Testis (tissue), 3 donors: Measurements from ENCODE around the gene PHLDA3. TPM values are rescaled to one million over a fixed set of nuclear protein-coding genes. Genes with fewer than 3 reads are reported as not detected.

Experiments used
- DNase-seq: peaks from one replicate; pipeline ENCODE4 v3.0.0-alpha.2; 2019
- H3K27ac ChIP-seq, 2 donors: fragments of 200-600 bp; sonication (generic); one replicate each; pipeline ENCODE4 v1.5.1; 2019
- H3K27me3 ChIP-seq: fragments of 200-600 bp; sonication (generic); one replicate; pipeline ENCODE4 v1.5.1; 2019
- H3K36me3 ChIP-seq: fragments of 200-600 bp; sonication (generic); one replicate; pipeline ENCODE4 v1.5.1; 2017; ENCODE audit warnings: low read depth; ENCODE audit errors: missing control alignments
- H3K4me1 ChIP-seq: fragments of 200-600 bp; sonication (generic); one replicate; pipeline ENCODE4 v1.5.1; 2019
- H3K4me3 ChIP-seq, 2 donors: fragments of 200-600 bp; sonication (generic); one replicate each; pipeline ENCODE4 v1.5.1; 2017 to 2019
- H3K9me3 ChIP-seq: fragments of 200-600 bp; sonication (generic); one replicate; pipeline ENCODE4 v1.5.1; 2017
- POLR2A ChIP-seq: fragments of 450-650 bp; IDR thresholded peaks from one replicate; pipeline ENCODE4 v1.6.1; 2017; ENCODE audit warnings: antibody characterized with exemption, mild to moderate bottlenecking, moderate library complexity
- WGBS, 2 donors: methylation state at CpG; one replicate each; pipeline ENCODE4 v1.1.5; 2018; 5-methylcytosine and 5-hydroxymethylcytosine counted together
- intact Hi-C: fragments of 100-400 bp; cut with DNase I; formaldehyde crosslinking; loops from one replicate; pipeline ENCODE4 v1.15.1; 2023; ENCODE audit warnings: low total_unique reads
- polyA plus RNA-seq: library from polyadenylated mRNA; stranded (reverse); fragments of 350-450 nt; fragmentation: Illumina TruSeq; extraction: RNeasy Lipid Tissue Mini Kit (QIAGEN cat#74804); gene quantifications from one replicate; pipeline ENCODE4 v1.2.3, GENCODE V29; 2014; ENCODE audit warnings: low read depth, low replicate concordance; ENCODE audit not compliant: insufficient read depth
- total RNA-seq, 2 donors: library from RNA; depleted of rRNA; stranded (reverse); fragments of >200 nt; gene quantifications; one replicate each; pipeline ENCODE4 v1.2.3, GENCODE V29; 2016
- TF ChIP-seq, protein P1 (sequence below), 3 experiments: fragments of 450-650 bp in 2 of 3; fragments of 200-600 bp in 1 of 3; sonication (generic) in 1 of 3; IDR thresholded peaks; one replicate each; pipeline ENCODE4 v1.5.1; 2016 to 2019; ENCODE audit warnings: antibody characterized with exemption in 3 of 3, mild to moderate bottlenecking in 2 of 3, moderate library complexity in 1 of 3

PHLDA3 gene
- total and polyA plus RNA-seq, 3 donors from 2014 or later: 22.7 to 24.0 (median 23.1) TPM

DNA sequence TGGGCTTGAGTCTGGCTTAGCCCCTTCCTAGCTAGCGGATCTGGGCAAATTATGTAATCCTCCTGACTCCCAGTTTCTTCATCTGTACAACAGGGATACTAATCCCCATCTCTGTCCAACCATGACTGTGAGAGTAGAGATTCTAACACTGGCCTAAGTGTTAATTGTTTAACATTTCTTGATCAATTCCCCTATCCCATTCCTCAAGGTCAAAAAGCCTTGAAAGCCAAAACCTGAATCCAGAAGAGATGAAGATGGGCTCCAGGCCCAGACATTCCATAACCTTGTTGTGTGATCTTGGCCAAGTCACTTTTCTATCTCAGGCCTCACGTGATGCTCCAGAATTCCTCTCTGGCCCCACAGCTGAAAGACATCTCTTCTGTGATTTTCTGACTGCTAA is 18.8 kb upstream of the PHLDA3 start:
- no peaks in the 10 kb centered on the region for H3K9me3 ChIP-seq
- no peaks in the 10 kb centered on the region for H3K36me3 ChIP-seq
- H3K4me3 ChIP-seq: no peak overlapping the region
- 70 to 82% methylated on average over 2 of the region's 2 CpGs for WGBS, 2 donors
- no peak for DNase-seq
- no peaks in the 10 kb centered on the region for H3K27me3 ChIP-seq
- H3K27ac ChIP-seq: no peak overlapping the region
- peaks cover 16% of the 10 kb centered on the region for H3K4me1 ChIP-seq
- intact Hi-C loops: no loop called here
- no peak for TF ChIP-seq POLR2A
- TF ChIP-seq, protein P1, sequence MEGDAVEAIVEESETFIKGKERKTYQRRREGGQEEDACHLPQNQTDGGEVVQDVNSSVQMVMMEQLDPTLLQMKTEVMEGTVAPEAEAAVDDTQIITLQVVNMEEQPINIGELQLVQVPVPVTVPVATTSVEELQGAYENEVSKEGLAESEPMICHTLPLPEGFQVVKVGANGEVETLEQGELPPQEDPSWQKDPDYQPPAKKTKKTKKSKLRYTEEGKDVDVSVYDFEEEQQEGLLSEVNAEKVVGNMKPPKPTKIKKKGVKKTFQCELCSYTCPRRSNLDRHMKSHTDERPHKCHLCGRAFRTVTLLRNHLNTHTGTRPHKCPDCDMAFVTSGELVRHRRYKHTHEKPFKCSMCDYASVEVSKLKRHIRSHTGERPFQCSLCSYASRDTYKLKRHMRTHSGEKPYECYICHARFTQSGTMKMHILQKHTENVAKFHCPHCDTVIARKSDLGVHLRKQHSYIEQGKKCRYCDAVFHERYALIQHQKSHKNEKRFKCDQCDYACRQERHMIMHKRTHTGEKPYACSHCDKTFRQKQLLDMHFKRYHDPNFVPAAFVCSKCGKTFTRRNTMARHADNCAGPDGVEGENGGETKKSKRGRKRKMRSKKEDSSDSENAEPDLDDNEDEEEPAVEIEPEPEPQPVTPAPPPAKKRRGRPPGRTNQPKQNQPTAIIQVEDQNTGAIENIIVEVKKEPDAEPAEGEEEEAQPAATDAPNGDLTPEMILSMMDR (IDR thresholded peaks at IDR 0.05): no peak

DNA sequence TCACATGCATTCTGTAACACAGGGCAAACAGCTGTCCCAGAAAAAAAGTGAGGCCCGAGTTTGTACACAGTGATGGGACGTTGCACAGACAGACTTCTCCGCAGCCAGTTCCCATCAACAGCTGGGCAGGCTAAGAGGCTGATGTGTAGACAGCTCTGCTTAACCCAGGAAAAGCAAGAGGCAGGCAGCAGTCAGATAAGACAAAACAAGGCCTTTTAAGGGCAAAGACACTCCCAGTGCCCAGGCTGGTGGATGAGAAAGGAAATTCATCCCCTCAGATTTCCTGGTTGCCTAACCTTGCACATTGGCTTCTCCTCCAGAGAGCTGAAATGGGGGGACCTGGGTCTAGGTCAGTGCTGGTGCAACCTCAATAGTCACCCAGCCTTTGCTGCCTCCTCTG is 17.2 kb upstream of the PHLDA3 start:
- Histone ChIP-seq H3K27me3 (no peaks in the 10 kb centered on the region), H3K36me3 (no peaks in the 10 kb centered on the region), H3K4me1 (peaks cover 20% of the 10 kb centered on the region), H3K27ac (peak overlapping the region in 1 of 2 donors; percentile 17), H3K9me3 (no peaks in the 10 kb centered on the region), H3K4me3 (no peak overlapping the region)
- intact Hi-C loops: no loop called here
- no peak for DNase-seq
- TF ChIP-seq POLR2A: no peak
- TF ChIP-seq, protein P1 (IDR thresholded peaks at IDR 0.05): no peak
- WGBS, 2 donors: 51 to 67% methylated on average over 3 of the region's 3 CpGs

DNA sequence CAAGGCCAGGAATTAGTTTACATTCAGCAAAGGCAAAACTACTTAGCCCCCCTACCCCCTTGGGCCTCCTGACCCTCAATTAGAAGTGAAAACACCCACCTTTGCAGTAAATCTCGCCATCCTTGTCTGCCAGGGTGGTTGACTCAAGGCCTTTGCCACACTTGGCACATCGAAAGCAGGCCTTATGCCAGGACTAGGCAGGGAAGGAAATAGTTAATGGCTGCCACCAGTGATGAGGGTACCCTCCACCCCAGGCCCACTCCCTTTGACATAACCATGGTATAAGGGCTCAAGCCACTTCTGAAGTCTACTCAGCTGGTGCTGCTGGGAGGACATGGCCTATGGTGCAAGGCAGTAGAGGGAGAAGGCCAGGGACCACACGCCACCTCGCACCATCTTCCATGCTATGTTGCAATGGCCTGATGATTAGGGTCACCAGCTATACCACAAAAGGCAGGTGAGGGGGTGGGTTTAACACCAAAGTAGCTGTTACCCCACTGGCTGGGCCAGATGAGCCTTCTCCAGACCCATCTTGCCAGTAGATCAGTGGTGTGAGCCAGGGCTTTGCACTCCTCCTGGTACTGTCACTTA is 16.3 kb upstream of the PHLDA3 start:
- H3K36me3 ChIP-seq: no peaks in the 10 kb centered on the region
- H3K27ac ChIP-seq: no peak overlapping the region
- H3K4me3 ChIP-seq: no peak overlapping the region
- no peaks in the 10 kb centered on the region for H3K9me3 ChIP-seq
- intact Hi-C loops: no loop called here
- DNase-seq: no peak
- TF ChIP-seq, protein P1 (IDR thresholded peaks at IDR 0.05): no peak
- no peak for TF ChIP-seq POLR2A
- H3K4me1 ChIP-seq: peaks cover 17% of the 10 kb centered on the region
- WGBS, 2 donors: 85 to 94% methylated on average over 2 to 4 of the region's 4 CpGs
- no peaks in the 10 kb centered on the region for H3K27me3 ChIP-seq

DNA sequence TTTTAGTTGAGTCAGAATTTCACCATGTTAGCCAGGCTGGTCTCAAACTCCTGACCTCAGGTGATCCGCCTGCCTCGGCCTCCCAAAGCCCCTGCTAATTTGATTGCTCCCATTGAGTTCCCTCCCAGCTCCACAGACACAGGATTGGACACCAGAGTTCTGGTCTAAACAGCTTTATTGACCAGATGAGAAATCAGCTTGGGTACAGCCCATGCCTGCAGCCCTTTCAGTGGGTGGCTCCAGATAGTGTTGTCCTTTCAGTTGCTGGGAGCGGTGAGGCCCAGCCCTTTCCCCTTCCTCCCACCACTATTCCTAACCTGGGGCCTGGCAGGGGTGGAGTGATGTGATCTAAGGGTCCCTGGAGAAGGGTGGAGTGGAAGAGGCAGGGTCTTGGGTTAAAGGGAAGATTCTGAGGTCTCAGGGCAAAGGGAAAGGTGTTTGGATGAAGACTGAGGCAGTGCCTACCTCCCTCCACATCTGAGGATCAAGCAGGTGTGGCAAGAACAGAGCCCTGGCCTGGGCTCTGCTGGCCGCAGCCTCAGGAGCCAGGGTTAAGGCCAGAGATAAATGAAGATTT is 14.5 kb upstream of the PHLDA3 start:
- no peaks in the 10 kb centered on the region for H3K36me3 ChIP-seq
- intact Hi-C loops: no loop called here
- 96 to 98% methylated on average over 4 of the region's 4 CpGs for WGBS, 2 donors
- H3K9me3 ChIP-seq: no peaks in the 10 kb centered on the region
- no peak for DNase-seq
- TF ChIP-seq, protein P1 (IDR thresholded peaks at IDR 0.05): no peak
- no peak for TF ChIP-seq POLR2A
- H3K4me1 ChIP-seq: peaks cover 17% of the 10 kb centered on the region
- no peak overlapping the region for H3K4me3 ChIP-seq
- H3K27me3 ChIP-seq: no peaks in the 10 kb centered on the region
- no peak overlapping the region for H3K27ac ChIP-seq

DNA sequence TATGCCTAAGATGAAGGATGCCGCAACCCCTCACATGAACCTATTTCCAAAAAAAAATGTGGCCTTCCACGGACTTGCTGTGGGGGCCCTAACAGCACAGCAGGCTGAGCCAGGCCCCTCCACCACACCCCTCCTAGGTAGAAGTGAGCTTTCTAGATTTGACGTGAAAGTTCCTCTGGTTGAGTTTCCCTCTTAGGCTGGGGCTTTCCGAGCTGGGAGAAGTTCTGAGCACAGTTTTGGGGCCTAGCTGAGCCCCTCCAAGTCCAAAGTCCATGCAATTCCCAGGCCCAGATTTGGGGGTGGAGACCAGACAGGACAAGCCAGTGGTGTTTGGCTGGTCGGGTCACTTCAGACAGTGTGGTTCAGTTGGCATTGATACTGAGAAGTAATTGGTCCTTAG is 13.8 kb upstream of the PHLDA3 start:
- no peak for TF ChIP-seq POLR2A
- TF ChIP-seq, protein P1 (IDR thresholded peaks at IDR 0.05): no peak
- Histone ChIP-seq H3K9me3 (no peaks in the 10 kb centered on the region), H3K27me3 (no peaks in the 10 kb centered on the region), H3K27ac (no peak overlapping the region), H3K4me3 (no peak overlapping the region), H3K36me3 (no peaks in the 10 kb centered on the region), H3K4me1 (peaks cover 17% of the 10 kb centered on the region)
- intact Hi-C loops: no loop called here
- 65 to 67% methylated on average over 5 of the region's 5 CpGs for WGBS, 2 donors
- no peak for DNase-seq
